TTC549 (cell line): Measurements from ENCODE around the gene DIS3L.
"Not testable (repeated sequence)": the region's sequence is repeated elsewhere in the genome, so short reads cannot be mapped to it uniquely, and the experiment has no call there.

Source experiments
- FAIRE-seq: peaks from 2 replicates; lab custom pipeline; 2012; peaks lifted over from hg19 to GRCh38; lab: Jason Lieb, UNC

The DIS3L gene

DNA sequence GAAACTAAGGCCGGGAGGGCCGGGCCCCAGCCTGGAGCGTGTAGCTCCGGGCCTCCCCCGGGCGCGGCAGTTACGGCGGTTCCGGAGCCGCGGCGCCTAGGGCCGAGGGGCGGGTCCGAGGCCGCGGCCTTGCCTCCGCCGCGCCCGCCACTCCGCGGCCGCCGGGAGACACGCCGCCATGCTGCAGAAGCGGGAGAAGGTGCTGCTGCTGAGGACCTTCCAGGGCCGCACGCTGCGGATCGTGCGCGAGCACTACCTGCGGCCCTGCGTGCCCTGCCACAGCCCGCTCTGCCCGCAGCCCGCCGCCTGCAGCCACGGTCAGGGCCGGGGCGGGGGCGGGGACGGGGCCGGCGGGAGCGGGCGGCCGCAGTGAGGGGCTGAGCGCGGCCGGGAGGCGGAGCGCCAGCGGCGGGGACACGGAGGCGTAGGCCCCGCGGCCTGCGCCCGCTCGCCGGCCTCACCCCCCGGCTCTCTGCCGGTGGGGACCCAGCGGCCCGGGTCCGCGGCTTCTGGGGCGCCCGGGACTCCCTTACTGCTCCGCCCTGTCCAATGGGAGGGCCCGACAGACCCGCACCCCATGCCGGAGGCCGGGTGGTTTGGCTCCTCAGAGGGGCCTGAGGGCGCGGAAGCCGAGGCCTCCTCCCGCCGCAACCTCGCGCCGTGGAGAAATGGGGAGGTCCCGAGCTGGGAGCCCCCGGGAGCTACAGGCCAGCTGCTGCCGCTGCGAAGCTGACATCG, at the start of gene DIS3L:
DIS3L (plus strand) TSS at position 150 of the 738 bp plus-strand sequence; CDS start at position 179, 29 bp downstream.
- no peak for FAIRE-seq

DNA sequence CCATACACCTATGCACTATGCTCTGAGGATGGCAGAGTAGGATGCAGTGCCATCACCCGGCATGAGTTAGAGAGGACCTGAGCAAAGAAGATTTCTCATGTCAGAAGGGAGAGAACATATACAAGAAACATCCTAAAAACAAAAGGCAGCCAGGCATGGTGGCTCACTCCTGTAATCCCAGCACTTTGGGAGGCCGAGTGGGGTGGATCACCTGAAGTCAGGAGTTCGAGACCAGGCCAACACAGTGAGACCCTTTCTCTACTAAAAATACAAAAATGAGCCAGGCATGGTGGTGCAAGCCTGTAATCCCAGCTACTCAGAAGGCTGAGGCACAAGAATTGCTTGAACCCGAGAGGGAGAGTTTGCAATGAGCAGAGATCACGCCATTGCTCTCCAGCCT, 47.5 kb upstream of the DIS3L start:
- FAIRE-seq: not testable (repeated sequence)

DNA sequence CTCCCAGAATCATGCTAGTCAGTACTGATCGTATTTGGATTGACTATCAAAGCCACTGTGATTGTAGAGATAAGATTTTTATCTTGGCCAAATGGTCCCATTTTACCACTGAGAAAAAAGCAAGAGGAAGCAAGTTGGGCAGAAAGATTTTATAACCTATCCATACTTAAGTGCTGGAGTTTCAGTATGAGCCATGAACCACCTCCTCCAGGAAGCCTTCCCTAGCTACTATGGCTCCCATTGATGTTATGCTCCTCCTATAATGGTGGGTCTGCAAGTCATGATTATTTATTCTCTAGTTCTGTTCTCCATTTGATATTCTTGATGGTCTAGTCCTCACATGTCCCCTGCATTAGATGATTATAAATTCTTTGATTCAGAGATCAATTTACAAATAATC, 46.4 kb upstream of the DIS3L start:
- no peak for FAIRE-seq

DNA sequence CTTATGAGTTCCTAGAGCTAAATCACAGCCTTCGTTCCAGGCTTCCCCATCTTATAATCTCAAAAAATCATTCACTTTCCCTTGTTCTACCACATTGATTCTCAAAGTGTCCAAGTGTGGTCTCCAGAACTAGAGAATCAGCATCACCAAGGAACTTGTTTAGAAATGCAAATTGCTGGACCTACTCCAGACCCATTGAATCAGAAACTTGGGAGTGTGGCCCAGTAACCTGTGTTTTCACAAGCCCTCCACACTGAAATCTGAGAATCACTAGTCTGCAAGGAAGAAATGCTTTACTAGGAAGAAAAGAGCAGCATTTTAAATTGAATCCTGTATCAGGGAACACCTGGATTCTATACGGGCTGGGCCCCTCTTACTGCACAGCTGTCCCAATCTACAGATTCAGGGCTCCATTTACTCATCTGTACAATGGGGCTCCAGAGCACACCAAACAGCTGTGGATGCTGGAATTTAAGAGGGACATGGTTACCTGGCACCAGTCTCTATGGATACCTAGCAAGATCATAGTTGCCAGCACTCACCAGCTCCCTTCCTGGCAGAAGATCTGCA, 43.7 kb upstream of the DIS3L start:
- no peak for FAIRE-seq

DNA sequence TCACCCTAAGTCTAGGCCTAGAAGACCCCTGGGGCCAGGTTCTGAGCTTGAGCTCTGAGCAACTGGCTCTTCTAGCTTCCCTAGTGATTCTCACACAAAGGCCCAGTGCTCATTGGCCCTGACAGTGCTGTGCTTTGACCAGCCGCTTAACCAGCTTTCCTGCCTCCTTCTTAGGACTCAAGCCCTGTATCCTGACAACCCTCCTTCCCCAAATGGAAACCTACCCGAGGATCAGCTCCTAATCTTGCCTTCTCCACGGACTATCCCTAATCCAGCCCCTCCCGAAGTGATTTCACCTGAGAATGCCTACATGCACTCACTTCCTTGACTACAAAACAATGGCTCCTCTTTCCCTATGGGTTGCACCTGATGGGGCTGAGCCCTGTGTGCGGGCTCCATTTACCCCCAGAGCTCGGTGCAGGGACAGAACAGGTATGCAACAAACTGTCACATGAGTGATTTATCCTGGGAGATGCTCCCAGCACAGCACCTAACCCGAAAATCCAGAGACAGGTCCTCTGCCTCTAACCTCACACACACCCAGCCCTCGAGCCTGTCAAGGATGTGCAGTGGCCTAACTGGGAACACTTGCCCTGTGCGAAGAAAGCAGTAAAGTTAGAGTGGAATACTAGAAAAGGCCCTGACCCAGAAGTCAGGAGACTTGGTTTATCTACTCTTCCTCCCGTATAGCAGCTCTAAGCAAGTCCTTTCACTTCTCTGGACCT, 42.1 kb upstream of the DIS3L start:
- FAIRE-seq: no peak

DNA sequence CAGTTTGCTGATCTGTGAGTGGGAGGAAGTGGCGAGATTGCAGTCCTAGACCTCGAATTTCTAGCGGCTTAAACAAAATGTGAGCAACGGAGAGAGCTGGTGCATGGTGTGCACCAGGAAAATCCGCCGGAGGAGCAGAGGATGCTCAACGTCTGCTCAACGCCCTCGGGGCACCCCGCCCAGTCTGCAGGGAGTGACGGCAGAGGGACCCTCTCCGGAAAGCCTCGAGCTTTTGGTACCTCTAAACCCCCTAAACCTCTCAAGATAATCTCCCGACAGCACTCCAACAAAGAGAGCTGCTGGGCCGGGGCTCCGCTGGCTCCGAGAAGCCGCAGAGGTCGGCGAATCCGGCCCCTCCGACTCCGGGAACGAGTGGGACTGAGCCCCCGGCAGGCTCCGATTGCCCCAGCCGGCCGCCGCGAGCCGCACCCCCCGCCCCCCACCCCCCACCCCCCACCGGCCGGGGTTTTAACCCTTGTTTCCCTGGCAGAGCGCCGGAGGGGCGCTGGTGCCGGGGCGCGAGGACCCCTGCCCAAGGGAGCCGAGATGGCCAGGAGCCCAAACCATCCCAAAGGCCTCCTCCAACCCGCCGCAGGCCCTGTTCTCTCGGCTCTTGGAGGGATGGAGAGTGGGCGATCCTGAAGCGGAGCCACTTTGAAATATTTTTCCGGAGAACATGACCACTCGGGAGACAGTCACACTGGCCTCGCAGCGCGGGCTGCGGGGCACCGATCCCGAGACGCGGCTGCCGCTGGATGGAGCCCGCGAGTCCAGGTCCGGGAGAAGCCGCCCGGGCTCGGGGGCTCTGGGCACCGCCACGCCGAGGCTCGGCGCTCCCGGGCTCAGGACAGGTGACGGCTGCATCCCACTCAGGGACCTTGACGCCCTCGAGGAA, 41.3 kb upstream of the DIS3L start:
- no peak for FAIRE-seq

DNA sequence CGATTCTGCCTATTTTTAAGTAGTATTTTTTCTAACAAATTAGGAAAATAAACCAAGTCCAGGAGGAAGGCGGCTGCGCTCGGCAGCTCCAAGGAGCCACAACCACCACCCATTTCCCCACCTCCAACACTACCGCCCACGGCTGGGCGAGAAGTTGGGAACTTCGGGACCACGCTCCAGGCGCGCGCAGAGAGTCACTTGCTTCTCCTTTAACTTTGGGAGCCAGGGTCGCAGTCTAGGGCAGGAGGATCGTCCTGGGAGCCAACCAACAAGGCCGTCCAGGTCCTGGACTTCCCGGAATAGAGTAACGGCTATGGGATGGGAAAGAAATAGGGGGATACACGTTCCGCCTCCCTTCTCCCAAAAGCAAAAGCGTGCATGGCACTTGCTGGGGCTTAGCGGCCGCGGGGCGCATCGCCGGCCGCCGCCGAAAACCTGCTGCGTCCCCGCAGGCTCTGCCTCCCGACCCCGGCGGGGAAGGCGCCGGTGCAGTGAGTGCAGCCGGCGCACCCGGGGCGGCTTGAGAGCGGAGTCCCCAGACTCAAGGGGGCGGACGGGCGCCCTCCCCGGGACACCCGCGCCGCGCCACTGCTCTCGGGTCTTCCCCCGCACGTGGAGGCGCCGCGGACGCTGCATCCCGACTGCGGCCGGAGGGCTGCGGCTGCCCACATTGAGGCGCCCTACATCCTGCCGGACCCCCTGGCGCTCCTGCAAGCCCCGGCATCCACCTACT, 40.5 kb upstream of the DIS3L start:
- FAIRE-seq: no peak

DNA sequence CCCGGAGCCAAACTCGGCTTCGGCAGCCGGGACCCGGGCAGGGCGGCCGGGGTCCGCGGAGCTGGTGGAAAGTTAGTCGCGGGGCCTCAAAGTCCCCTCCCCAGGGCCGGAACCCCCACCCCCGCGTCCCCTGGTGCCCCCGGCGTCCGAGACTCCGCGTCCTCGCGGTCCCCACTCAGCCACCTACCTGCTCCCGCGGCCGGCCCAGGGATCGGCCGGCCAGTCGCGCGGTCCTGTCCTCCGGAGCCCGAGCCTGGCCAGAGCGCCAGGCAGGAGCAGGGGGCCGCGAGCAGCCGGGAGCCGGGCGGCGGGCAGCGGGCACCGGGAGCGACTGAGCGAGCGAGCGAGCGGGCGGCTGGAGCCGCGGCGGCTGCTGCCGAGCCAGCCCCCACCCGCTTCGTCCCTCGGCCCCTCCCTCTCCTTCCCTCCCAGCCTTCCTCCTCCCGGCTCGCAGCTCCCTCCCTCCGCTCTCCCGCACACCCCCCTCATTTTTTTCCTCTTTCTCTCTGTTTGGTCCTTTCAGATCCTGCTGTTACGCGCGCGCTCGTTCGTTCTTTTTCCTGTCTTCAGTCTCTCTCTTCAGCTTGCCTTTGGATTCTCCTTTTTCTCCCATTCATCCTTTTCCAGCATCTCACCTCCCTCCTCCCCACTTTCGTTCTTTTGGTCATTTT, 39.8 kb upstream of the DIS3L start, which contains the start of gene MEGF11:
MEGF11 (minus strand) TSS at position 333 of the 671 bp plus-strand sequence. CDS start 125,347 bp downstream, outside the sequence.
- FAIRE-seq: no peak

DNA sequence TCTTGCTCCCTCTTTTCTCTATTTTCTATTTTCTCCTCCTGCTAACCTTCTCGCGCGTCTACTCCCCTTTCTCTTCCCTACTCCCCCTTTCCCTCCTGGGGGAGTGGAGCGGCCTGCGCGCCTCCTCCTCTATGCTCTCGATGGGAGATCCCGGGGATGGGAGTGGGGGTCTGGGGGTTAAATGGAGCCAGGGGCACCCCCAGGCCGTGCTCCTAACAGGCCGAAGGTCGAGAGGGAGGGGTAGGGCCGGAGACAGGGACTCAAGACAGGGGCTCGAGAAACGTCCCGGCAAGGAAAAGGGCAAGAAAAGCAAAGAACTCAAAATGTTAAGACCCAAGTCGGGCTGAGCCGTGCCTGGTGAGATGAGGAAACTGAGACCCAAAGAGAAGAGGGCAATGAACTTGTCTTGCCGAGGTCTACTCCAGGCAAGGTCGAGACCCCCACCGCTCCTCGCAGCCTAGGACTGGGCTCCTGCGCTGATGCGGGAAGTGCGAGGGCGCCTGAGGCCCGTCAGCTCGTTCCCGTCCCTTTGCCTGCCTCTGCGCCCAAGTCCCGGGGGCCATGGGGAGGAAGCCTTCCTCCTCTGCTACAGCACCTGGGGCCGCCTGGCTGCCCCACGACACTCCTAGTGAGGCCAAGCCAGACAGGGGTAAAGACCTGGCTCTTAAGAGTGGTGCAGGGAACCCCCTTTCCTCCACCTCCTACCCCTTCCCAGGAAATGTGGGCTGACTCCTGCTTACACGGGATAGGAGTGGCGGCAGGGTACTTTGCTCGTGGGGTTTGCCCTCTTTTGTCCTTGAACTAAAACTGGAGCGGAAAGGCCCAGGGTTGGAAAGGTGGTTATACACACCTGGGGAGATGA, 39.0 kb upstream of the DIS3L start:
- FAIRE-seq: no peak

DNA sequence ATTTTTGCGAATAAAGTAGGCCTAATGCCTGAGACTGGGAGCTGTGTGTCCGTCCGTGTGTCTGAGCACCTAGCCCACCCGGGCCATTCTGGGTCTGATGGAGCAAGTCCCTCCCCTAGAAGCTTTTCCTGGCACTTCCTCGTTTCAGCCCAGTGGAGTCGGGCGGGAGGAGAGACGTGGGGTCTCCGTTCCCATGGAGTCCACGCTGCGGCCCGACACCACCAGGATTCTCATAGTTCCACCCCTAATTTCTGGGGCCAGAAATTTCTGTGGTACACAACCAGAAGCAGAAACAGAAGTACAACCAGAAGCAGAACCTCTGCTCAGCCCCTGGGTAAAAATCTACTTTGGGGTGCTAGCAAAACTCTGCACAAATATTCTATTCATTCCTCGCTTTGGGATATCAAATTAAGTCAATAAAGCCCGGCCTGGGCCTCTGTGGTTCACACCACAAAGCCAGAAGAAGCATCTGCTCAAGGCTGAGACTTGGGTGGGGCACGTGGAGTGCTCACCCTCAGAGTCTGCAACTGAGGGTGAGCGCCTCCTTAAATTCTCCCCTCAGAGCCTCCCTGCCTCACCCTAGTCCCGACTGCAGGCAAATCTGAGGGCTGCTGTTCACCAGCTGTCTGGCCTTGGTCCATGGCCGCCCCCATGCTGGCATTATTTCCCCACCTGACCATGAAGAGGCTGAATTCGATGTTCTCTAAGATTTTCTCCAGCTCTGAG, 38.3 kb upstream of the DIS3L start:
- no peak for FAIRE-seq

DNA sequence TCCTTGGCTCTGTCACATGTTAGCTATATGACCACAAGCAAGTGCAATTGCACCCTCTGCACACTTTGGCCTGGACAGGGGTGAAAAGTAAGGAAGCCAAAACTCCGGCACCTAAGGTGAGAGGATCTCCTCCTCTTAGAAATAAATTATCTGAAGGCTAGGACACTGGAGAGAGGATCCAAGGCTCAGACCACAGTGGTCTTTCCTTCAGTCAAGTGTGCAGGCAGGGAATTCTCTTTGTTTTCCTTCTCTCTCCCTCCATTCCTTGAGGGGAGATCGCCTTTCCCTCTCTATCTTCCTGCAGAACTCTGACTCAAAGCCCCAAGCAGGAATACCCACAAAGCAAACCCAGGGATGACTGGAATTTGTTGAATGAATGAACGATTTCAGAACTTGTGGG, 36.7 kb upstream of the DIS3L start:
- FAIRE-seq: no peak

DNA sequence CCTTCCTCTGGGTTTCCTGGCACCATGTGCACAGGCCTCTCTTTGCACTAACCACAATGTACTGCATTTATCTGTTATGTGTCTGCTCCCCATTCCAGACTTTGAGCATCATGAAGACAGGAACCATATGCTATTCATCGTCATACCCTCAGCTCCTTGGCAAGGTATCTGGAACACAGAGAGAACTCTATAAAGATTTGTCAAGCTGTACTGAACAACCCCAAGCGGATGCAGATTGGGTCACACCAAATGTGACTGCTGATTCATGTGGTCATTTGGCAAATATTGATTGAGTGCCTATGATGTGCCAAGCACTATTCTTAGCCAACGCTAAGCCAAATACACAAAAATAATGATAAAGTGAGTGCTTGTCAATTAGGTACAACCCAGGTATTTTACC, 32.3 kb upstream of the DIS3L start:
- no peak for FAIRE-seq

DNA sequence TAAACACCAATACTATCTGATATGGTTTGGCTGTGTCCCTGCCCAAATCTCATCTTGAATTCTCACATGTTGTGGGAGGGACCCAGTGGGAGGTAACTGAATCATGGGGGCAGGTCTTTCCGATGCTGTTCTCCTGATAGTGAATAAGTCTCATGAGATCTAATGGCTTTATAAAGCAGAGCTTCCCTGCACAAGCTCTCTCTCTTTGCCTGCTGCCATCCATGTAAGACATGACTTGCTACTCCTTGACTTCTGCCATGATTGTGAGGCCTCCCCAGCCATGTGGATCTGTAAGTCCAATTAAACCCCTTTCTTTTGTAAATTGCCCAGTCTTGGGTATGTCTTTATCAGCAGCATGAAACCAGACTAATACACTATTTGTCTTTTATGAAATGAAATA, 30.5 kb upstream of the DIS3L start:
- FAIRE-seq: not testable (repeated sequence)

DNA sequence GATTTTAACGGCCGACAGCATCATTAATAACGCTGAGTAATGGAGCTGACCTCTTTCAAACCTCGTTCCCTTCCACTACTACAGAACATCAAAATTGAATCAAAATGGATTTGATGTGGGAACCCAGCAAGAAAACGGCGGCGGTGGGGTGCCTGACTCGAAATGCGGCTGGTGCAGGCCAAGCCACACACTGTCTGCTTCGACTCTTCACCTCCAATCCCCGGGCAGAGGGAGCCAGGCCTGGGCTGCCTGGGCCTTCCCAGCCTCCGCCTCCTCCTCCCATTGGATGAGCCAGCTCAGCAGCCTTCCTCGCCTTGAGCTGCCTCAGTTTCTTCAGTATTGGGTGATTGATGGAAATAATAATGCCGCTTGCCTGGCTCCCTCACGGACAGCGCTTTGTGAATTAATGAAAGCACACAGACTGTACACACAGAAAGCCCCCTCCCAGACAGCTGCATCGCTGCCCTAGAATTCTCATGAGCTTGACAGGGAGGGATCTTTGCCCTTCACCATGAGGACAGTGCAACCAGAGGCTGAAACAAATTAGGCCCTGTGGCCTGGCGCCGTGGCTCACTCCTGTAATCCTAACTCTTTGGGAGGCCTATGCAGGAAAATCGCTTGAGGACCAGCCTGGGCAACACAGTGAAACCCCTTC, 28.4 kb upstream of the DIS3L start:
- FAIRE-seq: no peak

DNA sequence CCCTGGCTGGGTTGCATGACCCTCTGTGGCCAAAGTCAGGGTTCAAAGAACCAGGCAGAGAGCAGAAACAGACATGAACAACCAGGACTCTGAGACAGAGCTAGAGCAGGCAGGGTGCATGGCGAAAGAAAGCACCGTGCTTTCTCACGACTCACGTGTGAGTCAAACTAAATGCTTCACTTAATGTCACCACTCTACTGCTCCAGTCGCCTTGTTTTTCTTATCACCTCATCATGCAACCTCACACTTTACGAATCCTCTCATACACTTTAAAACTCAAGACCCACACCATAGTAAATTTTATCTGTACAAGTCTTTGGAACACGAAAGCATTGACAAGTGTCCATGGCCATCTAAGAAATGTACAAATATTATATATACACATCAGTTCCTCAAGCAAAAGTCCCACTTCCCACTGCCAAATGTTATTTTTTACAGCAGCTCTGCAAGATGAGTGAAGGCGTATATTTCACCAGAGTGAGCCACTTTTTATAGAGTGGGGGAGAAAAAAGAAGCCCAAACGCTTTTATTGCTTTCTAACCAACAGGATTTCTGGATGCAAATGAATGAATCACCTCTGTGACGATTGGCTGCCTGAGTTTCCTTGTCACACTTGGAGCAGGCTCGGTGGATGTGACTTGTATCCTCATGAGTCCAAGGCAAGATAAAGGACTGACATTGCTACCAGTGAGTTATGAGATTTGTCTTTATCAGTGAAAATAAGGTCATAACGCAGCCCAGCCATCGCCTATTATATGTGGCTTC, 23.9 kb upstream of the DIS3L start:
- no peak for FAIRE-seq

DNA sequence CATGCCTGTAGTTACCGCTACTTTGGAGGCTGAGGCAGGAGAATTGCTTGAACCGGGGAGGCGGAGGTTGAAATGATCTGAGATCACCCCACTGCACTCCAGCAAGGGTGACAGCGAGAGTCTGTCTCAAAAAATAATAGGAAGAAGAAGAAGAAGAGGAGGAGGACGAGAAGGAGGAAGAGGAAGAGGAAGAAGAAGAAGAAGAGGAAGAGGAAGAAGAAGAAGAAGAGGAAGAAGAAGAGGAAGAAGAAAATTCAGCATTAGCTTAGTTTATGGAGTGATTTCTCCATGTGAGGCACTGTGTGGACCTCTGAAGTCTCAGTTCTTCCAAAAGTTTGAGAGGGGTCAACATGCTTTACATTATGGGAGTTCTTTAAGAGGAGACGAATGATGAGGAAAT, 22.4 kb upstream of the DIS3L start:
- FAIRE-seq: no peak

DNA sequence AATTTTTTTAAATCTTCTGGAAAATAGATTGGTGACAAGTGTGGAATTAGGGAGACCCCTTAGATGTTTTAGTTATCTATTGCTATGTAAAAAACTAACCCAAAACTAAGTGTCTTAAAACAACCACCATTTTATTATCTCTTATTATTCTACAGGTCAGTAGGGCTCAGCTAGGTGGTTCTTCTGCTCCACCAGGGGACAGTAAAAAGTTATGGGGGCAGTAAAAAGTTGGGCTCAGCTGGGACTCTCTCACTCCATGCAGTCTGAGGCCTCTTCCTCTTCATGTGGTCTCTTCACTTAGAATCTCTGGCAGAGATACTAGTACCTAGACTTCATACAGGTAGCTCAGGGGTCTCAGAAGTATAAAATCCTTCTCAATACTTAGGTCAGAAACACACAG, 18.0 kb upstream of the DIS3L start:
- no peak for FAIRE-seq

DNA sequence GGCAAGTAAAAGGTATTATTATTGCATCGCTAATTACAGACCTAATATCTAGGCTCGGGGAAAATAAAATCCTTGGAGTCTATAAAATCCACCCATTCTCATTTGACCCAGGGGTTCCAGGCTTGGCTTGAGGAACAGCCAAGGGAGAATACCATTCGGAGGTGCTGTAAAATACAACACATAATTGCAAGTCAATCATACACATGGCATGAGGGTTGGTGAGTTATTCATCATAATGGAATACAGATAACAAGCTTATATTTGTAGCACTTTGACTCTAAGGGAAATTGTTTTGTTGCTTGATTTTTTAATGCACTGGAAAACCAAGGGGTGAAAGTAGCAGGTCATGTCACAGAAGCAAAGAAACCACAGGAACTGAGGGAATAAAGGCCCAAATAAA, 16.8 kb upstream of the DIS3L start:
- no peak for FAIRE-seq
